Stimulated activated CD4-positive, alpha-beta T cell treated with anti-CD3 and anti-CD28 coated beads, Interleukin-12 subunit alpha, Interleukin-12 subunit beta, amount 100 ng/mL, for 4 hours (primary cell): ENCODE data around the gene CSNK1G1.
"Not testable (repeated sequence)": the region's sequence is repeated elsewhere in the genome, so short reads cannot be mapped to it uniquely, and the experiment has no call there.

Experiments
- DNase-seq: peaks from one replicate; pipeline ENCODE4 v3.0.0-alpha.2; 2020

CSNK1G1 gene

DNA sequence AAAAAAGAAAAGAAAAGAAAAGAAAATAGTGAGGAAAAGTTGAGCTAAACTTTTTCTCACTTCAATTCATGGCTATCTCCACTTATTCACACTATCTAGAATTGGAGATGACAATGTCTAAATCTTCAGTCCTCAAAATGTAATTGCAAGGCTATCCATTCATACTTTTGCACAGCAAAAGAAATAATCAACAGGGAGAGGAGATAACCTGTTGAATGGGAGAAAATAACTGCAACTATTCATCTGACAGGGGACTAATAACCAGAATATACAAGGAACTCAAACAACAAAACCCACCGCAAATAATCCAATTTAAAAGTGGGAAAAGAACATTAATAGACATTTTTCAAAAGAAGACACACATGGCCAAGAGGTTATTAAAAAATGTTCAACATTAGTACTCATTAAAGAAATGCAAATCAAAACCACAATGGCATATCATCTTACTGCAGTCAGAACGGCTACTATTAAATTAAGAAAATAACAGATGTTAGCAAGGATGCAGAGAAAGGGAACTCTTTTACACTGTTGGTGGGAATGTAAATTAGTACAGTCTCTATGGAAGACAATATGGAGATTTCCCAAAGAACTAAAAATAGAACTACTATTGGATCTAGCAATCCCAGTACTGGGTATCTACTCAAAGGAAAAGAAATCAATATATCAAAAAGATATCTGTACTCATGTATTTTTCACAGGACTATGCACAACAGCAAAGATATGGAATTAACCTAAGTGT is 119.6 kb downstream of the CSNK1G1 start:
- DNase-seq: no peak

DNA sequence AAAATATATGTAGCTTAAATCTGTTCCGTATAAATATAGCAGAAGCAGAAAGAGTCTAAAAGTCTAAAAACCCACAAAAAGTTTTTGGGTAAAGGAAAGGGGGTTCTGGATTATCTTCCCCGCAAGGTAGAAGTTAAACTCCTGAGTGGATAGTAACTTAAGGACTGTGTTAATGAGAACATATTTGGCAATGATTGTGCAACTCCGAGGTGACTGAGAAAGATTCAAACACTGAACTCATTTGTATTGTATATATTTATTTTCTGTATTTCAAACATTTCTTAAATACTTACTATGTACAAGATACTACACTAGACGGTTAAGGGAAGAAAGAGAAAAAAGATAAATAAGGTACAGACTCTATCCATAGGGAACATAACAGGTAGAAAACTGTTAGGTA is 120.4 kb downstream of the CSNK1G1 start:
- no peak for DNase-seq

DNA sequence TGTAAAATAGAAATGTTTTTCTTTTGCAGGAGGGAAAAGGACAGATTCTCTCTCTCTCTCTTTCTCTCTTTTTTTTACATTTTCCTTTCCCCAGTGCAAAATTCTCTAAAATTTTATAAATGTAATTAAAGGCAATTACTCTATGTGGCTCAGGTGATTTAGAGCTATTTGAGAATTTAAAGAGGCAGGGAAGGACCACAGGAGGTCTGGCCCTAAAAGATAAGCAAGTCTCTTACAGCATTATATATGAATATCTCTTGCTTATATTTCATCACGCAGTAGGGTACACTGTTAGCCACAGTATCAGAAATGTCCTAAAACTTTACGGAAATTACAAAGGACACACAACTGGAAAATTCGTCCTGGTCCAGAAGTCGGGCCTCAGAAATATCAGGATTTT is 122.7 kb downstream of the CSNK1G1 start:
- DNase-seq: no peak

DNA sequence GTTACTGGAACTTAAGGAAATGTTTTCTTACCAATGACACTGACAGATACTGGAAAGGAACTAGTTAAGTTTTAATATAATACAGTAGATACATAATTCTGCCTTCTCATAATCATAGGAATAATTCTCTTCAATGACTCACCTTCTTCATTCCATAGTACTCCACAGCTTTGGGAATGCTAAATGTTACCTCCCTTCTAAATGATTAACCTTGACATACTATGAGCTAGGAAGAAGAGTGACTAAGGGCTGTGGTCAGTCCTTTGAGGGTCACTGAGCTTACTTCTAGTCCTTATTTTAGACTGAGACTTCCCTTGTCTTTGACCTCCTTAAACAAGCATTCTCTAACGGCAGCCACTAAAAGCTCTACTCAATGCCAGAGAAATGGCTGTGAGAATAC is 123.6 kb downstream of the CSNK1G1 start:
- no peak for DNase-seq

DNA sequence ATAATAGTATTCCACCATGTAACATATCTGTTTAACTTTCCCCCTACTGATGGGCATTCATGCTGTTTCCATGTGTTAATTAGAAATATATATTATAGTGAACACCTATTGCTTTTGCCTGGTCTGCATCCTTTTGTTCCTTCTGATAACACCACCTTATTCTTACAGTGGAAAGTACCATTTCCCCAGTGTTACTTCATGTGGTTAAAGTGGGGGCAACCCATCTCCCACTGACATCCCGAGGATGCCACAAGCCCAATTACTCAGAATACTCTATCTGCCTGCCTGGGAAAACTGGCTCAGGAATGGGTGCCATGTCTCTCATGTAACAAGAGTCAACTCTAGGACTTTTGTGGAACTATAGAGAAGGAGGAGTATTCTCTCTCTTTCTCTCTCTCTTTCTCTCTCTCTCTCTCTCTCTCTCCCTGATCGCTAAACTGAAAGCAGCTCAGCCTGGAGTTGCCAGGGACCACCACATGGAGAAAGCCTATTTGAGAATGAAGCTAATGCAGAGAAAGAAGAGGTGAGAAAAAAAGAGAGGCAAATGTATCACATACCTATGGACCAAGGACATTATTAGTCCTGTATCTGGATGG is 126.7 kb downstream of the CSNK1G1 start:
- DNase-seq: no peak

DNA sequence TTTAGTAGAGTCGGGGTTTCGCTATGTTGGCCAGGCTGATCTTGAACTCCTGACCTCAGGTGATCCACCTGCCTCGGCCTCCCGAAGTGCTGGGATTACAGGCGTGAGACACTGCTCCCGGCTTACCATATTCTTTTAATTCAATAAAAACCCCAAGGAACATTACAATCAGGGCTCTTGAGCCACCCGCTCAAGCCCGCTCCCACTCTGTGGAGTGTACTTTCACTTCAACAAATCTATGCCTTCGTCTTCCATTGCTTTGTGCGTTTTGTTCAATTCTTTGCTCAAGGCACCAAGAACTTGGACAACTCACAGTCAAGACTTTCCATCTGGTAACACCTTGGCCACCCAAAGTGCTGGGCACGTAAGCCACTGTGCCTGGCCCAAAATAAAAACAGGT is 130.2 kb downstream of the CSNK1G1 start:
- no peak for DNase-seq

DNA sequence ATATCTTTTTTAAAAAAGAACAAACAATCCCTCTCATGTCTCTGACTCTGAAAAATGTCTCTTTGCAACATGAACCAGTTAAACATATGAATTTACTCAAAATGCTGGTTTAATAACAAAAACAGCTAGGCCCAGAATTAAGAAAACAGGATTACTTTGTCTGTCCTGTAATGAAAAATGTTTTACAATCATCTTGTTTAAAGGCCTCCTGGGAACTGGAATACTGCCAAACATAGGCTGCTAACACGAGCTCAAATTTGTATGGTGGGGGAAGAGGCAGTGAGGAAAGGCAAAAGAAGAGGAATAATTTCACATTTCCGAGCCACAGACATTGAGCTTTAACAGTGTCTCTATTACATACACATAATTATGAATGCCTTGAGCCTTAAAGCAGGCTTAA is 131.5 kb downstream of the CSNK1G1 start:
- DNase-seq: no peak

DNA sequence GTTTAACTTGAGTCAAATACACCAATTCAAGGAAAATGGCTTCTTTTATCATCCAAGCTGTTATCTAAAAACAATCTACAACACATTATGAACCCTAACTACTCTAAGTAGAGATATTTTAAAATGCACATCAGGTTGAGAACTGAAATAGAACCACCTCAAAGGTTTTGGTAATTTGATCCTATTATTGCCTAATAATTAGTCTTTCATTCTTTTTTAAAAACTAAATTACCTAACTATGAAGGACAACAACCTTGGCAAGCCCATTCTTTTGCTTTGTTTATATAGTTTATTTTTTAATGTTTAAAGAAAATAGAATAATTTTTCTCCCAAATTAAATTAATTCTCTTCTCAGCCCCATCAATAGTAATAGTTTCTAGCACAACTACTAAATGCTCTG is 132.1 kb downstream of the CSNK1G1 start:
- DNase-seq: no peak

DNA sequence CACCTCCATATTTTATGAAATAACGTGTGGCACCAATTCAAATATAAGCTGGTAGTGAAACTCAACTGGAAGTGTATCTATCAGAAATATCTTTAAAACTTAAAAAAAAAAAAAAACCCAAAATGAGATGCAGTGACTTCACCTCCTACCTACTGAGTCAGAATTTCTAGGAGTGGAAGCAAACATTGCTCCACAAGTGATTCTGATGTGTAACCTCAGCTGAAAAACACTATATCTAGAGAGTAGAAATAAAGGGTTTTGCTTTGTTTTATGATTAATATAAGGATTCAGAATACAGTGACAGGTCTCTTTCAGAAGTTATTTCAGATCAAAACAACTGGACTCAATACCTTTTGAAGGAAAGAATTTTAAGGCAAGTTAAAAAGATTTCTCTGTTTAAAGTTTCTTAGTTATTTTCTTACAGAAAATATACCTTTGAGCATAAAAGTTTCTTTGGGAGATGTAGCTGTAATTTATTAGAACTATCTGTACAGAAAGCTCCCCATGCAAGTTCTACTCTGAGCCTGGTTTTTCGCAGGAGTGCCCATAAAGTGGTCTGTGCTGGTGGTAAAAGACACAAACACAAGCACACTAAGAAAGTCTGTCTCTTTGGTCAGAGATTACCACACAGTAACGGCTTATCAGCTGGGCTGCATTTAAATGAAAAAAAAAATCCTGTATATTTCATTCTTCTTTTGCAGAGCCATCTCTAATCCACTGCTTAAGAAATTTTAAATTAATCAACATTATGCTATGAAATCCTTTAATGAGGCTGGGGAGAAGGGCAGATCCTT is 133.2 kb downstream of the CSNK1G1 start:
- no peak for DNase-seq

DNA sequence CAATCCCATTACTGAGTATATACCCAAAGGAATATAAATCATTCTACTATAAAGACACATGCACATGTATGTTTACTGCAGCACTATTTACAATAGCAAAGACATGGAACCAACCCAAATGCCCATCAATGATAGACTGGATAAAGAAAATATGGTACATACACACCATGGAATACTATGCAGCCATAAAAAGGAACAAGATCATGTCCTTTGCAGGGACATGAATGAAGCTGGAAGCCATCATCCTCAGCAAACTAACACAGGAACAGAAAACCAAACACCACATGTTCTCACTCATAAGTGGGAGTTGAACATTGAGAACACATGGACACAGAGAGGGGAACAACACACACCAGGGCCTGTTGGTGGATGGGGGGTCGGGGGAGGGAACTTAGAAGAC is 134.1 kb downstream of the CSNK1G1 start:
- not testable (repeated sequence) for DNase-seq

DNA sequence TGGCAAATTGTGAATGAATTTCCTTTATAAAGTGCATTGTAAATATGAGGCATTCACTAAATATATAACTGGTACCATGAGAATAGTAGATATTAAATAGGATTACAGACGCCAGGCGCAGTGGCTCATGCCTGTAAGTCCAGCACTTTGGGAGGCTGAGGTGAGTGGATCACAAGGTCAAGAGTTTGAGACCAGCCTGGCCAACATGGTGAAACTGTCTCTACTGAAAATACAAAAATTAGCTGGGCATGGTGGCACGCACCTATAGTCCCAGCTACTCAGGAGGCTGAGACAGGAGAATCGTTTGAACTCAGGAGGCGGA is 138.6 kb downstream of the CSNK1G1 start:
- DNase-seq: not testable (repeated sequence)

DNA sequence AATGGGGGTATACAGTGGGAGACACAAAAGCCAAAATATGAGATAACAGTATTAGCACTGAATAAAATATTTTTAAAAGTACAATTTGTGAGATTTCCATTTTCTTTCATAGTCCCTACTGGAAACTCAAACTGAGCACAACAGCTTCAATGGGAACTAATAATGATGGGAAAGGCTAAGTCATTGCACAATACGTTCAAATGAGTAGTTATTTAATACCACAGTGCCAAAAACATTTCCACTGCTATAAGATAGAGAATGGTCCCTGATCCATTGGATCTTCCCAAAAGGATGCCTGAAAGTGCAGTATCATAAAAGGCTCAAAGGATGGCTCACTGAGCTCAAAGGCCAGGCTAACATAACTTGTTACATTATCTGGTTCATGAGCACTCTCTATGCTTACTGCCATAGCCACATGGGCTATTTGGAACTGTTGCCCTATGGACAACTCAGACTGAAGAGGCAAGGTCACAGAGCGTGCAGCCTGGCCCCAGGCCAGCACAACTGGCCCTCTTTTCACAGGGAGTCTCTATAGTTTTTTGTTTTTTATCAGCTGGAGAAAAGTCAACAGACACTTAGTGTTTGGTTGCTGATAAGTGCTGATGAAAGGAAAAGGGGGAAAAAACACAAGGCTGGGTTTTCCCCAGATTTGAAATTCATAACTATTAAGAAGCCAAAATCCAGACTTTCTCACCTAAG is 139.1 kb downstream of the CSNK1G1 start:
- DNase-seq: no peak

DNA sequence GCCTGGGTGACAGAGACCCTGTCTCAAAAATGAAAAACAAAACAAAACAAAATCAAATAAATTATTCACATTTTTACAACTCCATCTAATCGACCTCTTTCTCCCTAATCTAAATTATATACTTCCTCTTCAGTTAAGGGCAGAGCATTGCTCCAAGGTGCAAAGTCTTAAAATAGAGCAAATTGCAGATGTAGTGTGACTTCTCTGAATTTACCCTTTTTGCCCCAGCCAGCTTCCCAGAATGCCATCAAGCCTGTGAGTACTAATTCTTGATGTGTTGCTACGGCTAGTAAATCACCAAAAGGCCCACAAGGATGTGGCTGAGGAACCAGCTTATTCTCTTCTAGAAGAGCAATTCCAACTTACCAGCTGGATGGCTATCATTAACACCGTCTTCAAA is 139.8 kb downstream of the CSNK1G1 start:
- no peak for DNase-seq

DNA sequence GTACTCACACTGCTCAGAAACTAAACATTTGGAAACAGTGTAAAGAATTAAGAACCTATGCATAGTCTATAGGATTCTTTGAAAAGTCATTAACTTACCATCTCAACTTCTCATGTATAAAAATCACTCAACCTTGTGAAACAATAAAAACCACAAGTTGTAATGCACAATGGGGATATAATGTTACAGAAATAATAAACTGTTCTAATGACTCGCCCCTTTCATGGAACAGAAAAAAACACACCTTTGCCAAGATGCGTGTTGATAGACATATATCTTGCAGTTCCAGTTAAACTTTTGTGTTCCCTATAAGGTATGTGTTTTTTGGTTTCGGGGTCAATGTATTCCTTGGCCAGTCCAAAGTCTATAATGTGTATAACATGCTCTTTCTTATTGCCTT is 142.3 kb downstream of the CSNK1G1 start:
- DNase-seq: no peak

DNA sequence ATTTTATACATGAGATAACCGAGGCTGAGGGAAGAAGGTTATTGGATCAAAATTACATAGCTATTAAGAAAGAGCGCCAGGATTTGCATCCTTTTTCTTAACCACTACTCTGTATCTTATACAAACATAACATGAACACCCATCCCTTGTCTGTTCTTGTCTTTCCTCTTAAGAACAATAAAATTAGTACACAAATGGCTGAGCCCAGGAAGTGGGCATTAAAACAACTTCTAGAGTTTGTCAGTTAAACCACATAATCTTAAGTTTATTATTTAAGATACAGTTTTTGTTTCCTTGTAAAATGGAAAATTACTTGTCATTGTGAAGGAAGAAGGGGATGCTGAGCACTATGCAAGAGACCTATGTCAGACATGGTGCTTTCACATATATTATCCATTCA is 144.3 kb downstream of the CSNK1G1 start:
- DNase-seq: no peak

DNA sequence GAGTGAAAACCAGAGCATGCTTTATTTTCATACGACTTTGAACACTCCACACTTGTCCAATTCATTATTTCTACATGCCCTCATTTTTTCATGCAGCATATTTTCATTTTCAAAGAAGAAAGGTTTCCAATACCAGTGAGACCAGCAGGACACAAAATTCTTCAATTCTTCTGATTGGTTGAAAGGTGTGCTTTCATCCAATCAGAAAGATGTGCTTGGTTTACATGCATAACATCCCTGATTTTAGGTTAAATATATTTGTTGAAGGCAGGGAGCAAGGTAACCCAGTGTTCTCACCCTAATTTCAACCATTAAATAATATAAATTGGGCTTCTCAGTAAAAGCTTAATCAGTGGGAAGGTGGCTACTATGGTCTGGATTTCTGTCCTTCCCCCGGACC is 145.6 kb downstream of the CSNK1G1 start:
- no peak for DNase-seq

DNA sequence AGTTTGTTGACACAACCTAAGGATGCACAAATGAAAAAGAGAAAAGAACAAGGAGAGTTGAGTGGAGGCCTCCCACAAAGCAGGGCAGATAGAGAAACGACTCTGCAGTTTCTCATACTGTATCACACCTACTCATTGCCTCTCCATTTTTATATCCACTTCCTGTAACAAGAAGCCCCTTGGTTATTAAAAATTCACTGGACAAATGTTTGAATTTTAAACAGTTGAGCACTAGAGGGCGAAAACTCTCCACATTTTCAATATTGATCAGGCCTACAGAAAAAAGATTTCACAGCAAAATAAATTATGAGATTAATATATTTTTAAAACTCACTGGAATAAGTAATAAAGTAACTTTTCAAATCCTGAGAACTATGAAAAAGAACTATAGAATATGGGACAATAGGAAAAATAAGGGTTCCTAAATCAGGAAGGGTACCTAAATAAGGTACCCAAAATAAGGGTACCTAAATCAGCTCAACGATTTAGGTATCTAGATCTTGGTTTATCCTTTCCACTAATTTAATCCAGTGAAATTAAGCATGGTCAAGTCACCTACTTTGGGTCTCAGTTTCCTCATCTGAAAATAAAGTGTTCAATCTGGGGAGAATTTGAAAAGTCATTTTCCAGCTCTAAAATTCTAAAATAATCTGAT is 146.2 kb downstream of the CSNK1G1 start:
- no peak for DNase-seq

DNA sequence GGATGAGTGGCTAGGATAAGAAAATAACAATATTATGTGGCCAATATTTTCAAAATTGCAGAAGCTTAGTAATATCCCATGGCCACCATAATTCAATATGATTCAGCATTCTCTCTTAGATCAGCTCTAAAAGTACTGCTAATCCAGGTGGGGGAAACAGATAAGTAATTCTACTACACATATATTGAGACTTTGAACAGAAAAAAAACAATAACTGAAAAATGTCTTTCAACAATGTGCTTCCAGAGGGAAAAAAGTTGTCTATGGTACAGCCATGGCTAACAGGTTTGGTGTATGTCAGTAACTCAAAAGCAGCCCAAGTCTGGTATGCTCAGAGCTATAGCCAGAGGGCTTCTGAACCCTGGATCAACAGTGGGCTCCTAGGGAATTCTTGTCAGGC is 150.8 kb downstream of the CSNK1G1 start:
- DNase-seq: no peak

DNA sequence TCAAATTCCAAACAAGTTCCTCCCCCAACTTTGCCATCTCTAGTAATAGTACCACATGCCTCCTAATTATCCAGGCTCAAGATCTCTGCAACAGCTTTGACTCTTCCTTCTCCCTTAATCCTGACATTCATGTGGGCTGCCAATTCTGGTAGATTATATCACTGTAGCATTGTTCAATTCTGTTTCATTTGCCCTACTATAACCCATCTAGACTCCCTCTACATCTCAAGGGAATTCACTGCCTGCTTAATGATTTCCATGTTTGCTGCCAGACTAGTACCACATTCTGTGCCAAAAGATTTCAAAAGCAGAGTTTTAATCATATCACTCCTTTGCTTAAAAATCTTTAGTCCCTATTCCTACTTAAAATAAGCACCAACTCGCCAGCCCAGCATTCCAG is 158.5 kb downstream of the CSNK1G1 start:
- DNase-seq: no peak

DNA sequence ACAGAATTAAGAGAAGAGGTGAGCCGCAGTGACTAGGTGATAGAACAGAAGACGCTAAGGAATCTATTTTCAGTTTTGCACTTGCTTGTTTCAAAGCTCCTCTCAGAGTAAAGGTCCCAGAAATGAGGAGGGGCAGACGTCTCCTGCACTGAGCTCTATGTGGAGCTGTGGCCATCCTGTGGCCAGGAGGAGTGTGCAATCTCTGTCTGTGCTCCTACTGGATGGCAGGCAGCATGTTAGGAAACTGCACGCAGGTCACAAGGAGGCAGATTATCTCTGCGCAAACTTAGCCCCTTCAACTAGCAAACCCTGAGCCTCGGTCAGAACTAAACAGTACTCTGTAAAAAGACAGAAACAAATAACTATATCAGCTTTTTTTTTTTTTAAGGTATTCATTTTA is 162.0 kb downstream of the CSNK1G1 start:
- DNase-seq: no peak

DNA sequence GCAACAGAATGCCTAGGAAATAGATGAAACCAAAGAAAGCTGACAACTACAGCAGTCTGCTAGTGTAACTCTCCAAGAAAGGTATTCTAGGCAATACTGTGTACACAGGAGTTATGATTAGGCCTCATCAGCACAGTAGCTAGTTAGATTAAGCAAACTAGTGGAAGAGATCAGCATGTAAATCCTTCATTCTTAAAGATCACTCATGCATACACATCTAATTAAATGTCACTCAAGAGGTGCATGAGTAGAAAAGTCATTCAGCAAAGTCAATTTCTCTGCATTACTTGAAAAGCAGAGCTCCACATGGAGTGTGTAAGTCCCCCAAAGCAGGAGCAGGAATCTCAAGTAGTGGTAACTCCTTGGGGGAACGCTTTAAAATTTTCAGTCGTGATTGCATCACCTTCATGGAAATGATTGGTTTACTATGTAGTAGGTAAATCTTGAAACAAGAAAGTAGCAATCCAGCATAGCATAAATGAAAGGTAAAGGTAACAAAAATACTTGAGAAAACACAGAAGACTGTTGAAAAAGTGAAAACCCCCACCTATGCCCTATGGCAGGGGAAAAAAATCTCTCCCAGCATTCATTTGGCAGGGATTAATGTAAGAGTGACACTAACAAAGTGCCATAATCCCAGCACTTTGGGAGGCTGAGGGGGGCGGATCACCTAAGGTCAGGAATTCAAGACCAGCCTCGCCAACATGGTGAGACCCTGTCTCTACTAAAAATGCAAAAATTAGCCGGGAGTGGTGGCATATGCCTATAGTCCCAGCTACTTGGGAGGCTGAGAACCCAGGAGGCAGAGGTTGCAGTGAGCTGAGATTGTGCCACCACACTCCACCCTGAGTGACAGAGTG is 163.8 kb downstream of the CSNK1G1 start:
- DNase-seq: no peak
